ENCODE measurements around the gene CACNG7. TPM values are rescaled to one million over a fixed set of nuclear protein-coding genes. Genes with fewer than 3 reads are reported as not detected.

The CACNG7 gene
- total and polyA plus RNA-seq, 2 experiments from 2014 or later = not detected

GRCh38 chr19:53951436-53951835 is 42.4 kb downstream of the CACNG7 start:
- TF ChIP-seq EZH2 (IDR thresholded peaks at IDR 0.05; ENCODE audit: insufficient read depth, poor library complexity, severe bottlenecking) = no peak
- TF ChIP-seq EZH2phosphoT487 (IDR thresholded peaks at IDR 0.05; ENCODE audit: insufficient read depth, low read depth) = no peak
- Histone ChIP-seq H4K20me1 (ENCODE audit: insufficient read depth) (no peaks in the 10 kb centered on the region), H3K4me2 (ENCODE audit: unreplicated experiment) (no peak overlapping the region), H3K4me3 (no peak overlapping the region), H3K9ac (no peak overlapping the region), H3K36me3 (ENCODE audit: low read depth) (no peaks in the 10 kb centered on the region), H3K27me3 (replicated peaks; ENCODE audit: insufficient read depth) (peaks cover 20% of the 10 kb centered on the region; the same call in 1 of the 2 replicates), H3K9me2 (ENCODE audit: insufficient read depth) (no peaks in the 10 kb centered on the region), H3K9me3 (ENCODE audit: low read depth) (no peaks in the 10 kb centered on the region), H3F3A (ENCODE audit: insufficient read depth) (no peaks in the 10 kb centered on the region), H3K79me2 (ENCODE audit: insufficient read depth) (no peaks in the 10 kb centered on the region), H2AFZ (no peak overlapping the region), H3K4me1 (ENCODE audit: insufficient read depth) (no peaks in the 10 kb centered on the region), H3K27ac (no peak overlapping the region)
- in situ Hi-C loops (cut with MboI) = no loop called here
- WGBS, 2 experiments (ENCODE audit: low coverage in 1 of 2, low lambda C conversion rate in 2 of 2, missing lambda C conversion rate in 2 of 2) = 23 to 29% methylated on average over 11 of the region's 11 CpGs
- no peak for DNase-seq

DNA sequence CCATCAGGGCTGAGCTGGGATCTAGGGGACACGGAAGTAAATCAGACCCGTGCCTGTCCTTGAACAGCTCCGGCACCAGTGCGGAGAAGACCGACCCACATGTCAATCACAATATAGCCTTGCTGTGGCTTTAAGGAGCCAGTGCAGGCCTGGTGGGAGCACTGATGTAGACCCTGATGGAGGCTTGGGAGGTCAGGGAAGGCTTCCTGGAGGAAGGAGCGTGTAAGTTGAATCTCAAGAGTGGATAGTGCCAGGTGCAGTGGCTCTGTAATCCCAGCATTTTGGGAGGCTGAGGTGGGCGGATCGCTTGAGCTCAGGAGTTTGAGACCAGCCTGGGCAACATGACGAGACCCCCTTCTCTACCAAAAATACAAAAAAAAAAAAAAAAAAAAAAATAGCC is 42.9 kb downstream of the CACNG7 start:
- Histone ChIP-seq H3K79me2 (ENCODE audit: insufficient read depth) (no peaks in the 10 kb centered on the region), H3K9ac (no peak overlapping the region), H3K9me3 (ENCODE audit: low read depth) (no peaks in the 10 kb centered on the region), H3K36me3 (ENCODE audit: low read depth) (no peaks in the 10 kb centered on the region), H3K27ac (no peak overlapping the region), H3K27me3 (replicated peaks; ENCODE audit: insufficient read depth) (peaks cover 24% of the 10 kb centered on the region; the same call in 1 of the 2 replicates), H2AFZ (no peak overlapping the region), H3K4me3 (no peak overlapping the region), H3F3A (ENCODE audit: insufficient read depth) (no peaks in the 10 kb centered on the region), H3K4me1 (ENCODE audit: insufficient read depth) (no peaks in the 10 kb centered on the region), H3K4me2 (ENCODE audit: unreplicated experiment) (no peak overlapping the region), H3K9me2 (ENCODE audit: insufficient read depth) (no peaks in the 10 kb centered on the region), H4K20me1 (ENCODE audit: insufficient read depth) (no peaks in the 10 kb centered on the region)
- WGBS, 2 experiments (ENCODE audit: low coverage in 1 of 2, low lambda C conversion rate in 2 of 2, missing lambda C conversion rate in 2 of 2) = 73 to 75% methylated on average over 9 of the region's 9 CpGs
- no peak for DNase-seq
- in situ Hi-C loops (cut with MboI) = no loop called here
- TF ChIP-seq EZH2 (IDR thresholded peaks at IDR 0.05; ENCODE audit: insufficient read depth, poor library complexity, severe bottlenecking) = no peak
- TF ChIP-seq EZH2phosphoT487 (IDR thresholded peaks at IDR 0.05; ENCODE audit: insufficient read depth, low read depth) = no peak

DNA sequence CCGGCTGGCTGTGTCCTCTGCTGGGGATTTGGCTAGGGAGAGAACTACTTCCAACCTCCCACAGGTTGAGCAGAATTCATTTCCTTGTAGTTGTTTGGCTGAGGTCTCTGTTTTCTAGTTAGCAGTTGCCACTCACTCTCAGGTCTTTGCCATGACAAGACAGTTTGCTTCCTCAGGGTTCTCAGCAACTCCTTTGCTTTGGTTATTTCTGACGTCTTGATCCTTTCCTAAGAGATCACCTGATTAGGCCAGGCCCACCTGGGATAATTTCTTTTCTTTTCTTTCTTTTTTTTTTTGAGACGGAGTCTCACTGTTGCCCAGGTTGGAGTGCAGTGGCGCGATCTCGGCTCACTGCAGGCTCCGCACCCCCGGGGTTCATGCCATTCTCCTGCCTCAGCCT is 44.3 kb downstream of the CACNG7 start:
- in situ Hi-C loops (cut with MboI) = no loop called here
- 52 to 64% methylated on average over 6 to 8 of the region's 8 CpGs for WGBS, 2 experiments (ENCODE audit: low coverage in 1 of 2, low lambda C conversion rate in 2 of 2, missing lambda C conversion rate in 2 of 2)
- TF ChIP-seq EZH2phosphoT487 (IDR thresholded peaks at IDR 0.05; ENCODE audit: insufficient read depth, low read depth) (no peak), EZH2 (IDR thresholded peaks at IDR 0.05; ENCODE audit: insufficient read depth, poor library complexity, severe bottlenecking) (no peak)
- no peak overlapping the region for H3K9ac ChIP-seq
- H3K36me3 ChIP-seq (ENCODE audit: low read depth) = no peaks in the 10 kb centered on the region
- no peak overlapping the region for H3K27ac ChIP-seq
- H3K4me1 ChIP-seq (ENCODE audit: insufficient read depth) = no peaks in the 10 kb centered on the region
- no peak overlapping the region for H3K4me3 ChIP-seq
- no peak overlapping the region for H3K4me2 ChIP-seq (ENCODE audit: unreplicated experiment)
- DNase-seq = no peak
- H4K20me1 ChIP-seq (ENCODE audit: insufficient read depth) = no peaks in the 10 kb centered on the region
- no peak overlapping the region for H2AFZ ChIP-seq
- no peaks in the 10 kb centered on the region for H3K9me3 ChIP-seq (ENCODE audit: low read depth)
- peaks cover 33% of the 10 kb centered on the region for H3K27me3 ChIP-seq (replicated peaks; ENCODE audit: insufficient read depth)
- no peaks in the 10 kb centered on the region for H3K79me2 ChIP-seq (ENCODE audit: insufficient read depth)
- no peaks in the 10 kb centered on the region for H3K9me2 ChIP-seq (ENCODE audit: insufficient read depth)
- H3F3A ChIP-seq (ENCODE audit: insufficient read depth) = no peaks in the 10 kb centered on the region

GRCh38 chr19:53957448-53958167 is 48.5 kb downstream of the CACNG7 start:
- Histone ChIP-seq H3K27me3 (replicated peaks; ENCODE audit: insufficient read depth) (peaks cover 63% of the 10 kb centered on the region), H3K9ac (no peak overlapping the region), H3K9me3 (ENCODE audit: low read depth) (no peaks in the 10 kb centered on the region), H3K36me3 (ENCODE audit: low read depth) (no peaks in the 10 kb centered on the region), H2AFZ (no peak overlapping the region), H3K27ac (no peak overlapping the region), H3K4me3 (no peak overlapping the region), H3K79me2 (ENCODE audit: insufficient read depth) (no peaks in the 10 kb centered on the region), H3K9me2 (ENCODE audit: insufficient read depth) (no peaks in the 10 kb centered on the region), H3K4me2 (ENCODE audit: unreplicated experiment) (no peak overlapping the region), H3K4me1 (ENCODE audit: insufficient read depth) (no peaks in the 10 kb centered on the region), H4K20me1 (ENCODE audit: insufficient read depth) (no peaks in the 10 kb centered on the region), H3F3A (ENCODE audit: insufficient read depth) (no peaks in the 10 kb centered on the region)
- in situ Hi-C loops (cut with MboI) = no loop called here
- WGBS, 2 experiments (ENCODE audit: low coverage in 1 of 2, low lambda C conversion rate in 2 of 2, missing lambda C conversion rate in 2 of 2) = 1 to 4% methylated on average over 15 of the region's 15 CpGs
- no peak for DNase-seq
- TF ChIP-seq EZH2 (IDR thresholded peaks at IDR 0.05; ENCODE audit: insufficient read depth, poor library complexity, severe bottlenecking) (no peak), EZH2phosphoT487 (IDR thresholded peaks at IDR 0.05; ENCODE audit: insufficient read depth, low read depth) (no peak)
